Epithelial cell of esophagus (primary cell): ENCODE results near the gene KPNB1.

Source experiments
- DNase-seq: peaks from one replicate; pipeline ENCODE4 v3.0.0; 2010; ENCODE audit warnings: low read depth
- H3K4me3 ChIP-seq: 2 replicates; pipeline ENCODE4 v1.5.1; 2011; ENCODE audit warnings: mild to moderate bottlenecking, low read length, control low read depth
- TF ChIP-seq, protein P1 (sequence below): IDR thresholded peaks from 2 replicates; pipeline ENCODE4 v1.5.1; 2011; ENCODE audit warnings: low read depth, mild to moderate bottlenecking, low read length, control low read depth, inconsistent platforms; ENCODE audit not compliant: insufficient read depth; ENCODE audit errors: missing control alignments

The KPNB1 gene

DNA sequence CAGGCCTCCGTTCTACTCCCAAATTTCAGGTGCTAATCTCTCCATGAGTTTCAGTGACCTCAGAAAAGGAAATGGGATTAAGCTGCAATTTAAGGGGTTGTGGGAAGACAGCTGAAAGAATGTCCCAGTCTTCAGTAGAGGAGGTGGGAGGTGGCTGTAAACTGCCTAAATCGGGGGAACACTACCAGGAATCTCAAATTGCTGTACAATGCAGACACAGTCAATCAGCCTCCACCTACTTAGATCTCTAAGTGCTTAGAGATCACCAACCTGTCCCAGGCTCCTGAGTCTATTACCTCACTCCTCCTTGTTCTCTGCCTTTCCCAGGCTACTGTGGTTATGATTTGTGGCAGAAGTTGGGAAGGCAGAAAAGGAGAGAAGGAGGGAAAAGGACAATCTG lies 75.0 kb downstream of the KPNB1 start:
- H3K4me3 ChIP-seq, result no peak overlapping the region
- DNase-seq, result no peak
- TF ChIP-seq, protein P1, sequence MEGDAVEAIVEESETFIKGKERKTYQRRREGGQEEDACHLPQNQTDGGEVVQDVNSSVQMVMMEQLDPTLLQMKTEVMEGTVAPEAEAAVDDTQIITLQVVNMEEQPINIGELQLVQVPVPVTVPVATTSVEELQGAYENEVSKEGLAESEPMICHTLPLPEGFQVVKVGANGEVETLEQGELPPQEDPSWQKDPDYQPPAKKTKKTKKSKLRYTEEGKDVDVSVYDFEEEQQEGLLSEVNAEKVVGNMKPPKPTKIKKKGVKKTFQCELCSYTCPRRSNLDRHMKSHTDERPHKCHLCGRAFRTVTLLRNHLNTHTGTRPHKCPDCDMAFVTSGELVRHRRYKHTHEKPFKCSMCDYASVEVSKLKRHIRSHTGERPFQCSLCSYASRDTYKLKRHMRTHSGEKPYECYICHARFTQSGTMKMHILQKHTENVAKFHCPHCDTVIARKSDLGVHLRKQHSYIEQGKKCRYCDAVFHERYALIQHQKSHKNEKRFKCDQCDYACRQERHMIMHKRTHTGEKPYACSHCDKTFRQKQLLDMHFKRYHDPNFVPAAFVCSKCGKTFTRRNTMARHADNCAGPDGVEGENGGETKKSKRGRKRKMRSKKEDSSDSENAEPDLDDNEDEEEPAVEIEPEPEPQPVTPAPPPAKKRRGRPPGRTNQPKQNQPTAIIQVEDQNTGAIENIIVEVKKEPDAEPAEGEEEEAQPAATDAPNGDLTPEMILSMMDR, result no peak

GRCh38 chr17:47725446-47726111 lies 75.9 kb downstream of the KPNB1 start:
- TF ChIP-seq, protein P1, result peak; percentile 6

DNA sequence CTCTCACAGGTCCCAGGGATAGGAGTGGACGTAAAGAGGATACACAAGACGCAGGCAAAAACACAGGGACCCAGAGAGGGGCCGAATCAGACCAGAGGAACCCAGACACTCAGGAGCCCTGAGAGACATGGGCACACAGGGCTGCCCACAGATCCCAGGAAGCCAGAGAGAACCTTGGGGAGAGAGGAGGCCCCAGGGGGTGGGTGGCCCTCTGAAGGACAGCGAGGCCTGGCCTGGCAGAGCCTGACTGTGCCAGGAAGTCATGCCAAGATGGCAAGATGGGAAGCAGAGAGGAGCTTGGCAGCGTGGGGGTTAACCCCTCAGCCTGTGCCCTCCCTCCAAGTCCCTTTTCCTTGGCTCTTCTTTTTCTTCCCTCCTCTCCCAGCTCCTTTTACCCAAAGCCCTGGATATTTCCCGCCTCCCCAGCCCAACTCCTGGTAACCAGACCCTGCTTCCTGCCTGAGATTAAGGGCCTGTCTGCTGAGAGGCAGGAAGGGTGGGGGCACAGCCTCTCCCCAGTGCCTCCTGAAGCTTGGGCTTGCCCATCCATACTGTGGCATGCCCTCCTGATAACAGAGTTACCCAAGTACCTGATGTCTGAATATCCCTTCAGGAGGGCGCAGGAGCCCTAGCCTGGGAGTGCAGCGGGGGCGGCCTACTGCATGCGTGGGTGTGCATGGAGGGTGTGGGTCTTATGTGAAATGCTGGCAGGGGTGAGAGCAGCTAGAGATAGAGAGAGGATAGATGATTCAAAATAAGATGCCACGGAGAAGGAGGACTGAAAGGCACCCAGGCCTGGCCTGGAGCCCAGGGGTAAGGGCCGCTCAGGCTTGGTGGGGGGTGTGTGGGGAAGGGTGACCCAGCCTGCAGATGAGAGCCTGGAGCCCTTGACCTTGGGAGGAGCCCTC lies 77.3 kb downstream of the KPNB1 start:
- no peak overlapping the region for H3K4me3 ChIP-seq
- no peak for DNase-seq
- TF ChIP-seq, protein P1, result no peak

More at GRCh38 chr17:47725446-47726111, 75.9 kb downstream of the KPNB1 start:
- DNase-seq, result no peak
- no peak overlapping the region for H3K4me3 ChIP-seq

DNA sequence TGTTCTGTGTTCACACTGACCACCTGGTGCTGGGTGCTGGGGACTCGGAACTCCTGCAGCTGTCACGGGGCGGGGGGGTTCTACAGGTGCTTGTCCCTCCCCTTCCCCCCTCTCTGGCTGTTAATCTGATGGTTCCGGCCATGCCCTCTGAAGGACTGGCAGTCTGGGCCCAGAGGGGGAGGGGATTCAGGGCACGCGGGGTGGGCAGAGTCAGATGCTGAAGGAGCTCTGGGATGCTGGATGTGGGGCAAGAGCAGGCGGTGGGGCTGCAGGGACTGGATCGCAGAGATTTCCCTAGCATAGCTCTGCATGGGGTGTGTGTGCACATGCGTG lies 78.0 kb downstream of the KPNB1 start:
- TF ChIP-seq, protein P1, result no peak
- no peak for DNase-seq

DNA sequence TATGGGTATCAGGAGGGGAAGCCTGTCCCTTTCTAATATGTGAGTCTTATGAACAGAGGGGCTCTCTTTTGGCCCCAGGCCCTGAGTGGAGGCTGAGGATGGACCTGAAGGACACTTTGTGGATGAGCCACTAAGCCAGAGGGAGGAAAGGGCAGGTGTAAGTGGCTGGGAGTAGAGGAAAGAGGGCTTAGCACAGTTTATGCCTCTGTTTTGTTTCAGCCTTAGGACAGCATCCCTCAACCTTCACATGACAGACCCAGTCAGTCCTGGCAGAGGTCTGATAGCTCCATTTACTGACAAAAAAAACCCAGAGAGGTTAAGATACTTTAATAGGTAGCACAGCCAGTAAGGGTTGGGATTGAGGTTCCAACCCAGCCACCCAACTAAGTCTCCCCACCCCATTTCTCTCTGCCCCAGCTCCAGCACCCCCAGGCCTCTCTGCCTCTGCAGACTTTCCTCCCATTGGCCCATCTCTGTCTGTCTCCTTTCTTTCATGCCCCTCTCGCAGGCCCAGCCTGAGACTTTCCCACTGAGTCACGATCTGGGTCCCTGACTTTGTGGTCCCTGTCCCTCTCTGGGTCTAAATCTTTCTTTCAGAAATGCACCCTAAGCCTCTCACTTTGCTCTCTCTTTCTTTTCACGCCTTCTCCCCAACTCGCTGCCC lies 78.6 kb downstream of the KPNB1 start:
- no peak for DNase-seq
- H3K4me3 ChIP-seq, result no peak overlapping the region
- TF ChIP-seq, protein P1, result no peak

More for the DNA sequence above, 78.0 kb downstream of the KPNB1 start:
- no peak overlapping the region for H3K4me3 ChIP-seq

DNA sequence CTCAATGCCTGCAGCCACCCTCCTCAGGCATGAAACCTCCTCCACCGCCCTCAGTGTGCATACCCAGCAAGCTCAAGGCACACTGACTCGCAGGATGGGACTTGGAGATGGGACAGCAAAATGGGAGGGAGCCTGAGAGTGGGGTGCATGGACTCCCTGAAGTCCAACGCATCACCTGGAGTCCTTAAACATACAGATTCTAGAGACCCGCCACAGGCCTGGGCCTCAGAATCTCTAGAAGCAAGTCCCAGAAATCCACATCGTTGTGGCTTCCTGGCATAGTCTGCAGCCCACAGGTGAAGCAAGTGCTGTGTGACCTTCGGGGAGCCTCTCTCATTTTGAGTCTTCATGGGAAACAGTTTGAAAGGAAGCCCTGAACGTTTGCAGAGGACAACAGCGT lies 79.8 kb downstream of the KPNB1 start:
- no peak overlapping the region for H3K4me3 ChIP-seq
- TF ChIP-seq, protein P1, result no peak
- no peak for DNase-seq
